ENCODE data around the gene LRRC8D. TPM values are rescaled to one million over a fixed set of nuclear protein-coding genes. Genes with fewer than 3 reads are reported as not detected.
A peak's percentile ranks its signal among the peaks of the same experiment; 100 is the strongest.

Gene LRRC8D
- total and polyA plus RNA-seq, 4 donors: 7.1 to 17.4 (median 14.4) TPM

DNA sequence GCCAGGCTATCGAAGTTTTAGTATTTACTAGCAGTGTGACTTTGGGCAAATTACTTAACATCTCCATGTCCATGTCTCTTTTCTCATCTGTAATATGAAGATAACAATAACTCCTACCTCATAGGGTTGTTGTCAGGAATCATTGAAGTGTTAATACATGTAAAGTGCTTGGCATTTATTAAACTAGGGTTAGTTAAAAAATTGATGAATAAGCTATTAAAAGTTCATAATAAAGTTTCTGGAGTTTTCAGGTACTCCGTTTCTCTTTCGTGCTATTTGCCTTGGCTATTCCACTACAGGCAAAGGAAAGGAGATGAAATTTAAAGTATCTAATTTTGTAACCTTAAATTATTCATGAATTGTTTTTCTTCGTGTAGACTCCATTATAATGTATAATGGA, 16.7 kb downstream of the LRRC8D start:
- DNase-seq (ENCODE audit: low spot score): no peak
- Histone ChIP-seq H3K4me3 (ENCODE audit: low read depth in 1 of 3, low read length in 3 of 3) (no peak overlapping the region), H3K27me3 (ENCODE audit: control insufficient read depth in 4 of 4, insufficient read depth in 4 of 4, low read length in 3 of 4) (no peaks in the 10 kb centered on the region), H3K9ac (ENCODE audit: low read depth in 1 of 2, low read length in 2 of 2) (no peak overlapping the region), H3K36me3 (ENCODE audit: control insufficient read depth in 4 of 4, insufficient read depth in 3 of 4, low read depth in 1 of 4, low read length in 3 of 4) (no peaks in the 10 kb centered on the region), H3K4me1 (ENCODE audit: control insufficient read depth in 4 of 4, insufficient read depth in 4 of 4, low read length in 3 of 4) (peaks cover 14 to 74% (median 59%) of the 10 kb centered on the region in 4 donors), H3K9me3 (ENCODE audit: control insufficient read depth in 4 of 4, low read length in 3 of 4) (no peaks in the 10 kb centered on the region), H3K27ac (ENCODE audit: low read depth in 1 of 2, low read length in 2 of 2) (peak overlapping the region in 1 of 2 donors; percentile 37)
- 72% methylated on average over 4 of the region's 4 CpGs for WGBS
- TF ChIP-seq, protein P1, sequence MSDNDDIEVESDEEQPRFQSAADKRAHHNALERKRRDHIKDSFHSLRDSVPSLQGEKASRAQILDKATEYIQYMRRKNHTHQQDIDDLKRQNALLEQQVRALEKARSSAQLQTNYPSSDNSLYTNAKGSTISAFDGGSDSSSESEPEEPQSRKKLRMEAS (IDR thresholded peaks at IDR 0.05): no peak
- no peak for TF ChIP-seq SP1 (IDR thresholded peaks at IDR 0.05)

DNA sequence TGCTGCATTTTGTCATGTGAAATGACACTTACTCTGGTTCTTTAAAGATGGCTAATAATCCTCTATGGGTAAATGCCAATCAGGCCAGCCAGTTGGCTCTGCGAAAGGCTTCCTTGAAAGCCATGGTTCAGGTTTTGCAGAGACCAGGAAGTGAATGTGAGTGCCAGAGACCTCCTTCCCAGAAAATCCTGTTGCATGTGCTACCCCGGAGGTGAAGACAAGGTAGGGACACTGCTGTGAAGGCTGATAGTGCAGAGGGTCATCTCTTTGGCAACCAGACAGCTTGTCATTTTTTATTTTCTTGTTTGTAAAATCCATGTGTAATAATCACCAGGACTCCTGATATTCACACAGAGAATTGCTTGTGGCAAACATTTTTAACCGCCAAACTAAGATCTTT, 18.7 kb downstream of the LRRC8D start:
- Histone ChIP-seq H3K27me3 (ENCODE audit: control insufficient read depth in 4 of 4, insufficient read depth in 4 of 4, low read length in 3 of 4) (no peaks in the 10 kb centered on the region), H3K4me3 (ENCODE audit: low read depth in 1 of 3, low read length in 3 of 3) (no peak overlapping the region), H3K9ac (ENCODE audit: low read depth in 1 of 2, low read length in 2 of 2) (no peak overlapping the region), H3K9me3 (ENCODE audit: control insufficient read depth in 4 of 4, low read length in 3 of 4) (no peaks in the 10 kb centered on the region), H3K36me3 (ENCODE audit: control insufficient read depth in 4 of 4, insufficient read depth in 3 of 4, low read depth in 1 of 4, low read length in 3 of 4) (no peaks in the 10 kb centered on the region), H3K4me1 (ENCODE audit: control insufficient read depth in 4 of 4, insufficient read depth in 4 of 4, low read length in 3 of 4) (peaks cover 14 to 67% (median 60%) of the 10 kb centered on the region in 4 donors), H3K27ac (ENCODE audit: low read depth in 1 of 2, low read length in 2 of 2) (no peak overlapping the region)
- 85% methylated on average over 3 of the region's 3 CpGs for WGBS
- no peak for DNase-seq (ENCODE audit: low spot score)
- no peak for TF ChIP-seq HNF4A (conservative IDR thresholded peaks at IDR 0.05)
- no peak for TF ChIP-seq JUND (IDR thresholded peaks at IDR 0.05)
- no peak for TF ChIP-seq TAF1 (conservative IDR thresholded peaks at IDR 0.05)
- TF ChIP-seq, protein P2, sequence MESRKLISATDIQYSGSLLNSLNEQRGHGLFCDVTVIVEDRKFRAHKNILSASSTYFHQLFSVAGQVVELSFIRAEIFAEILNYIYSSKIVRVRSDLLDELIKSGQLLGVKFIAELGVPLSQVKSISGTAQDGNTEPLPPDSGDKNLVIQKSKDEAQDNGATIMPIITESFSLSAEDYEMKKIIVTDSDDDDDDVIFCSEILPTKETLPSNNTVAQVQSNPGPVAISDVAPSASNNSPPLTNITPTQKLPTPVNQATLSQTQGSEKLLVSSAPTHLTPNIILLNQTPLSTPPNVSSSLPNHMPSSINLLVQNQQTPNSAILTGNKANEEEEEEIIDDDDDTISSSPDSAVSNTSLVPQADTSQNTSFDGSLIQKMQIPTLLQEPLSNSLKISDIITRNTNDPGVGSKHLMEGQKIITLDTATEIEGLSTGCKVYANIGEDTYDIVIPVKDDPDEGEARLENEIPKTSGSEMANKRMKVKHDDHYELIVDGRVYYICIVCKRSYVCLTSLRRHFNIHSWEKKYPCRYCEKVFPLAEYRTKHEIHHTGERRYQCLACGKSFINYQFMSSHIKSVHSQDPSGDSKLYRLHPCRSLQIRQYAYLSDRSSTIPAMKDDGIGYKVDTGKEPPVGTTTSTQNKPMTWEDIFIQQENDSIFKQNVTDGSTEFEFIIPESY (IDR thresholded peaks at IDR 0.05): no peak
- no peak for TF ChIP-seq FOXA2 (IDR thresholded peaks at IDR 0.05)
- no peak for TF ChIP-seq YY1 (IDR thresholded peaks at IDR 0.05)
- no peak for TF ChIP-seq RXRA (IDR thresholded peaks at IDR 0.05)
- TF ChIP-seq RAD21 (IDR thresholded peaks at IDR 0.05): no peak
- TF ChIP-seq SP1 (IDR thresholded peaks at IDR 0.05): no peak
- no peak for TF ChIP-seq FOXA1 (IDR thresholded peaks at IDR 0.05)
- TF ChIP-seq, protein P3, sequence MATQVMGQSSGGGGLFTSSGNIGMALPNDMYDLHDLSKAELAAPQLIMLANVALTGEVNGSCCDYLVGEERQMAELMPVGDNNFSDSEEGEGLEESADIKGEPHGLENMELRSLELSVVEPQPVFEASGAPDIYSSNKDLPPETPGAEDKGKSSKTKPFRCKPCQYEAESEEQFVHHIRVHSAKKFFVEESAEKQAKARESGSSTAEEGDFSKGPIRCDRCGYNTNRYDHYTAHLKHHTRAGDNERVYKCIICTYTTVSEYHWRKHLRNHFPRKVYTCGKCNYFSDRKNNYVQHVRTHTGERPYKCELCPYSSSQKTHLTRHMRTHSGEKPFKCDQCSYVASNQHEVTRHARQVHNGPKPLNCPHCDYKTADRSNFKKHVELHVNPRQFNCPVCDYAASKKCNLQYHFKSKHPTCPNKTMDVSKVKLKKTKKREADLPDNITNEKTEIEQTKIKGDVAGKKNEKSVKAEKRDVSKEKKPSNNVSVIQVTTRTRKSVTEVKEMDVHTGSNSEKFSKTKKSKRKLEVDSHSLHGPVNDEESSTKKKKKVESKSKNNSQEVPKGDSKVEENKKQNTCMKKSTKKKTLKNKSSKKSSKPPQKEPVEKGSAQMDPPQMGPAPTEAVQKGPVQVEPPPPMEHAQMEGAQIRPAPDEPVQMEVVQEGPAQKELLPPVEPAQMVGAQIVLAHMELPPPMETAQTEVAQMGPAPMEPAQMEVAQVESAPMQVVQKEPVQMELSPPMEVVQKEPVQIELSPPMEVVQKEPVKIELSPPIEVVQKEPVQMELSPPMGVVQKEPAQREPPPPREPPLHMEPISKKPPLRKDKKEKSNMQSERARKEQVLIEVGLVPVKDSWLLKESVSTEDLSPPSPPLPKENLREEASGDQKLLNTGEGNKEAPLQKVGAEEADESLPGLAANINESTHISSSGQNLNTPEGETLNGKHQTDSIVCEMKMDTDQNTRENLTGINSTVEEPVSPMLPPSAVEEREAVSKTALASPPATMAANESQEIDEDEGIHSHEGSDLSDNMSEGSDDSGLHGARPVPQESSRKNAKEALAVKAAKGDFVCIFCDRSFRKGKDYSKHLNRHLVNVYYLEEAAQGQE (IDR thresholded peaks at IDR 0.05): no peak
- no peak for TF ChIP-seq GABPA (IDR thresholded peaks at IDR 0.05 in 1 of 2, conservative IDR thresholded peaks at IDR 0.05 in 1 of 2)
- no peak for TF ChIP-seq NR2F2 (IDR thresholded peaks at IDR 0.05)
- TF ChIP-seq, protein P4, sequence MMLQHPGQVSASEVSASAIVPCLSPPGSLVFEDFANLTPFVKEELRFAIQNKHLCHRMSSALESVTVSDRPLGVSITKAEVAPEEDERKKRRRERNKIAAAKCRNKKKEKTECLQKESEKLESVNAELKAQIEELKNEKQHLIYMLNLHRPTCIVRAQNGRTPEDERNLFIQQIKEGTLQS (IDR thresholded peaks at IDR 0.05): no peak
- TF ChIP-seq, protein P5, sequence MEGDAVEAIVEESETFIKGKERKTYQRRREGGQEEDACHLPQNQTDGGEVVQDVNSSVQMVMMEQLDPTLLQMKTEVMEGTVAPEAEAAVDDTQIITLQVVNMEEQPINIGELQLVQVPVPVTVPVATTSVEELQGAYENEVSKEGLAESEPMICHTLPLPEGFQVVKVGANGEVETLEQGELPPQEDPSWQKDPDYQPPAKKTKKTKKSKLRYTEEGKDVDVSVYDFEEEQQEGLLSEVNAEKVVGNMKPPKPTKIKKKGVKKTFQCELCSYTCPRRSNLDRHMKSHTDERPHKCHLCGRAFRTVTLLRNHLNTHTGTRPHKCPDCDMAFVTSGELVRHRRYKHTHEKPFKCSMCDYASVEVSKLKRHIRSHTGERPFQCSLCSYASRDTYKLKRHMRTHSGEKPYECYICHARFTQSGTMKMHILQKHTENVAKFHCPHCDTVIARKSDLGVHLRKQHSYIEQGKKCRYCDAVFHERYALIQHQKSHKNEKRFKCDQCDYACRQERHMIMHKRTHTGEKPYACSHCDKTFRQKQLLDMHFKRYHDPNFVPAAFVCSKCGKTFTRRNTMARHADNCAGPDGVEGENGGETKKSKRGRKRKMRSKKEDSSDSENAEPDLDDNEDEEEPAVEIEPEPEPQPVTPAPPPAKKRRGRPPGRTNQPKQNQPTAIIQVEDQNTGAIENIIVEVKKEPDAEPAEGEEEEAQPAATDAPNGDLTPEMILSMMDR (IDR thresholded peaks at IDR 0.05; ENCODE audit: low read depth, low read length, missing input control): no peak
- no peak for TF ChIP-seq HNF4G (IDR thresholded peaks at IDR 0.05)
- TF ChIP-seq EGR1 (IDR thresholded peaks at IDR 0.05; ENCODE audit: low read depth in 2 of 2): no peak
- TF ChIP-seq, protein P1 (IDR thresholded peaks at IDR 0.05): no peak

Data from liver (tissue), 9 donors.